ENCODE measurements around the gene NELL2. TPM values are rescaled to one million over a fixed set of nuclear protein-coding genes. Genes with fewer than 3 reads are reported as not detected.
A peak's percentile ranks its signal among the peaks of the same experiment; 100 is the strongest.

NELL2 gene
- total RNA-seq, 1 experiment from 2014 or later: 596 TPM

DNA sequence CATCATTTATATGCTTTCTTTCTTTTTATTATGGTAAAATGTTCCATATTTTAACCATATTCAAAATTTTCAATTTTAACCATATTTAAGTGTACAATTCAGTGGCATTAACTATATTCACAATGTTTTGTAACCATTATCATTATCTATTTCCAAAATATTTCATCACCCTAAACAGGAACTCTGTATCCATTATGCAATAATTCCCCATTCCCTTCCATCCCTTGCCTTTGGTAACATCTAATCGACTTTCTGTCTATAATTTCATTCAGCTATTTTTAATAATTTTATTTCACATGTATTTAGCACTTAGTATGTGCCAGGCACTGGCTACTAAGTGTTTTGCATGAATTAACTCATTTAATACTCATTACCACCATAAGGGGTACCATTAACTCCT, 287.5 kb downstream of the NELL2 start:
- Histone ChIP-seq H3K4me1 (ENCODE audit: insufficient read depth, low read length, poor library complexity, severe bottlenecking) (peaks cover 11% of the 10 kb centered on the region), H3K27ac (ENCODE audit: low read depth, low read length, poor library complexity, severe bottlenecking) (peak overlapping the region; percentile 35), H3K36me3 (ENCODE audit: insufficient read depth, low read length, poor library complexity, severe bottlenecking) (no peaks in the 10 kb centered on the region), H3K9me3 (ENCODE audit: low read depth, low read length, poor library complexity, severe bottlenecking) (no peaks in the 10 kb centered on the region), H3K27me3 (replicated peaks; ENCODE audit: insufficient read depth, low read depth, low read length, poor library complexity) (no peaks in the 10 kb centered on the region), H3K4me3 (ENCODE audit: low read depth, low read length, poor library complexity, severe bottlenecking) (no peak overlapping the region)
- TF ChIP-seq, protein P1, sequence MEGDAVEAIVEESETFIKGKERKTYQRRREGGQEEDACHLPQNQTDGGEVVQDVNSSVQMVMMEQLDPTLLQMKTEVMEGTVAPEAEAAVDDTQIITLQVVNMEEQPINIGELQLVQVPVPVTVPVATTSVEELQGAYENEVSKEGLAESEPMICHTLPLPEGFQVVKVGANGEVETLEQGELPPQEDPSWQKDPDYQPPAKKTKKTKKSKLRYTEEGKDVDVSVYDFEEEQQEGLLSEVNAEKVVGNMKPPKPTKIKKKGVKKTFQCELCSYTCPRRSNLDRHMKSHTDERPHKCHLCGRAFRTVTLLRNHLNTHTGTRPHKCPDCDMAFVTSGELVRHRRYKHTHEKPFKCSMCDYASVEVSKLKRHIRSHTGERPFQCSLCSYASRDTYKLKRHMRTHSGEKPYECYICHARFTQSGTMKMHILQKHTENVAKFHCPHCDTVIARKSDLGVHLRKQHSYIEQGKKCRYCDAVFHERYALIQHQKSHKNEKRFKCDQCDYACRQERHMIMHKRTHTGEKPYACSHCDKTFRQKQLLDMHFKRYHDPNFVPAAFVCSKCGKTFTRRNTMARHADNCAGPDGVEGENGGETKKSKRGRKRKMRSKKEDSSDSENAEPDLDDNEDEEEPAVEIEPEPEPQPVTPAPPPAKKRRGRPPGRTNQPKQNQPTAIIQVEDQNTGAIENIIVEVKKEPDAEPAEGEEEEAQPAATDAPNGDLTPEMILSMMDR (conservative IDR thresholded peaks at IDR 0.05; ENCODE audit: low read depth, low read length): no peak
- no peak for TF ChIP-seq EZH2 (IDR thresholded peaks at IDR 0.05; ENCODE audit: borderline replicate concordance, low read depth, low read length, poor library complexity, severe bottlenecking)
- intact Hi-C loops (cut with micrococcal nuclease; ENCODE audit: unreplicated experiment): no loop called here
- DNase-seq (ENCODE audit: low spot score): no peak
- POLR2A ChIA-PET (ENCODE audit: low non-redundant PET): no interaction called here
- CTCF ChIA-PET: no interaction called here
- BruUV-seq (replicated peaks): no TSS peak

DNA sequence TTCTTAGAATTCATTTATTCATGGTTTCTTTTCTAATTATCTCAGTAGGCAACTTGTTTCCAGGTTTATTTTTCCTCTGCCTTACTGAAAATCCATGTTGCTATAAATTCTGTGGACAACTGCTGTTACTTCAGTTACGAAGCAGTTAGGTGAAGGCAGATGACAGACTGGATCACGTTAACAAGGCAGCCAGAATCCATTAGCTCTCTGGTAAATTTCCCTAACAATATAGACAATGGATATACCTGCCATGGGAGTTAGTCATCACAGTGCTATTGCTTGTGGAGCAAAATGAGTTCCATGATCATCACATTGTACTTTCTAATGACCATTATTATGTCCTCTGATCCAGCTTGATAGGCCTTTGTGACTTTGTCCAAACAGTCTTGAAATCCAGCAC, 291.5 kb downstream of the NELL2 start:
- Histone ChIP-seq H3K27me3 (replicated peaks; ENCODE audit: insufficient read depth, low read depth, low read length, poor library complexity) (no peaks in the 10 kb centered on the region), H3K36me3 (ENCODE audit: insufficient read depth, low read length, poor library complexity, severe bottlenecking) (no peaks in the 10 kb centered on the region), H3K9me3 (ENCODE audit: low read depth, low read length, poor library complexity, severe bottlenecking) (no peaks in the 10 kb centered on the region), H3K4me3 (ENCODE audit: low read depth, low read length, poor library complexity, severe bottlenecking) (no peak overlapping the region), H3K27ac (ENCODE audit: low read depth, low read length, poor library complexity, severe bottlenecking) (no peak overlapping the region), H3K4me1 (ENCODE audit: insufficient read depth, low read length, poor library complexity, severe bottlenecking) (peaks cover 3% of the 10 kb centered on the region)
- CTCF ChIA-PET: no interaction called here
- DNase-seq (ENCODE audit: low spot score): no peak
- intact Hi-C loops (cut with micrococcal nuclease; ENCODE audit: unreplicated experiment): no loop called here
- TF ChIP-seq EZH2 (IDR thresholded peaks at IDR 0.05; ENCODE audit: borderline replicate concordance, low read depth, low read length, poor library complexity, severe bottlenecking): no peak
- TF ChIP-seq, protein P1 (conservative IDR thresholded peaks at IDR 0.05; ENCODE audit: low read depth, low read length): no peak
- BruUV-seq (replicated peaks): TSS peak; percentile 5
- POLR2A ChIA-PET (ENCODE audit: low non-redundant PET): no interaction called here

DNA sequence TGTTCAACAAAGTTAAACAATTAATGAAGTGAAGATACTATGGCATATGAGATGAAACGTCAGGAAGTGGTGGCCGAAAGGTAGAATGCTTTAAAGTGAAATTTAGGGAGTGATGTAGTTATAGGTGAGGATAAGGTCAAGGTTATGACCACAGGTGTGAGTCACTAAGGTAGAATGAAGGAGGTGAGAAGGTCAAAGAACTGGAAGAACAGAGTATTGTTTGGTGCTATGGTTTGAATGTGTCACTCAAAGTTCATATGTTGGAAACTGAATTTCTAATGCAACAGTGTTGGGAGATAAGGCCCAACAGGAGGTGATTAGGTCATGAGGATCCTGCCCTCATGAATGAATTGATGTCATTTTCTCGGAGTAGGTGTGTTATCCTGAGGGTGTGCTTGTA, 293.6 kb downstream of the NELL2 start:
- no TSS peak for BruUV-seq (replicated peaks)
- Histone ChIP-seq H3K4me3 (ENCODE audit: low read depth, low read length, poor library complexity, severe bottlenecking) (no peak overlapping the region), H3K27ac (ENCODE audit: low read depth, low read length, poor library complexity, severe bottlenecking) (no peak overlapping the region), H3K4me1 (ENCODE audit: insufficient read depth, low read length, poor library complexity, severe bottlenecking) (no peaks in the 10 kb centered on the region), H3K27me3 (replicated peaks; ENCODE audit: insufficient read depth, low read depth, low read length, poor library complexity) (no peaks in the 10 kb centered on the region), H3K9me3 (ENCODE audit: low read depth, low read length, poor library complexity, severe bottlenecking) (no peaks in the 10 kb centered on the region), H3K36me3 (ENCODE audit: insufficient read depth, low read length, poor library complexity, severe bottlenecking) (peaks cover 4% of the 10 kb centered on the region)
- CTCF ChIA-PET: no interaction called here
- intact Hi-C loops (cut with micrococcal nuclease; ENCODE audit: unreplicated experiment): no loop called here
- TF ChIP-seq, protein P1 (conservative IDR thresholded peaks at IDR 0.05; ENCODE audit: low read depth, low read length): no peak
- no peak for TF ChIP-seq EZH2 (IDR thresholded peaks at IDR 0.05; ENCODE audit: borderline replicate concordance, low read depth, low read length, poor library complexity, severe bottlenecking)
- POLR2A ChIA-PET (ENCODE audit: low non-redundant PET): no interaction called here
- DNase-seq (ENCODE audit: low spot score): no peak

Measured in A673 (cell line).